ENCODE data around the gene SETDB1.

The SETDB1 gene

GRCh38 chr1:150926097-150926741 lies at the start of gene SETDB1 (continued):
- TF ChIP-seq ZNF37A (tag by site-specific recombination; IDR thresholded peaks at IDR 0.05), result no peak
- TF ChIP-seq ZSCAN30 (tag by site-specific recombination; IDR thresholded peaks at IDR 0.05), result no peak; the same call in 1 of the 2 replicates
- no peak for TF ChIP-seq ZNF175 (tag by site-specific recombination; IDR thresholded peaks at IDR 0.05)
- TF ChIP-seq, protein P1, sequence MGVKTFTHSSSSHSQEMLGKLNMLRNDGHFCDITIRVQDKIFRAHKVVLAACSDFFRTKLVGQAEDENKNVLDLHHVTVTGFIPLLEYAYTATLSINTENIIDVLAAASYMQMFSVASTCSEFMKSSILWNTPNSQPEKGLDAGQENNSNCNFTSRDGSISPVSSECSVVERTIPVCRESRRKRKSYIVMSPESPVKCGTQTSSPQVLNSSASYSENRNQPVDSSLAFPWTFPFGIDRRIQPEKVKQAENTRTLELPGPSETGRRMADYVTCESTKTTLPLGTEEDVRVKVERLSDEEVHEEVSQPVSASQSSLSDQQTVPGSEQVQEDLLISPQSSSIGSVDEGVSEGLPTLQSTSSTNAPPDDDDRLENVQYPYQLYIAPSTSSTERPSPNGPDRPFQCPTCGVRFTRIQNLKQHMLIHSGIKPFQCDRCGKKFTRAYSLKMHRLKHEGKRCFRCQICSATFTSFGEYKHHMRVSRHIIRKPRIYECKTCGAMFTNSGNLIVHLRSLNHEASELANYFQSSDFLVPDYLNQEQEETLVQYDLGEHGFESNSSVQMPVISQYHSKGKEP (tag by site-specific recombination; IDR thresholded peaks at IDR 0.05), result no peak
- no peak for TF ChIP-seq ZNF621 (tag by site-specific recombination; IDR thresholded peaks at IDR 0.05)
- TF ChIP-seq ZNF585B (tag by site-specific recombination; IDR thresholded peaks at IDR 0.05), result no peak
- TF ChIP-seq SETDB1 (IDR thresholded peaks at IDR 0.05; ENCODE audit: insufficient read length, low read length), result no peak
- no peak for TF ChIP-seq ZNF211 (tag by site-specific recombination; IDR thresholded peaks at IDR 0.05; ENCODE audit: low read depth)
- peak; percentile 60; the same call in 1 of the 2 replicates for TF ChIP-seq ZFP69B (tag by site-specific recombination; IDR thresholded peaks at IDR 0.05)
- TF ChIP-seq ZNF10 (tag by site-specific recombination; IDR thresholded peaks at IDR 0.05), result no peak
- no peak for TF ChIP-seq TCF7L2 (IDR thresholded peaks at IDR 0.05; ENCODE audit: borderline replicate concordance, low read depth, low read length)
- no peak for TF ChIP-seq ZNF658 (tag by site-specific recombination; IDR thresholded peaks at IDR 0.05)
- peak; percentile 100 for TF ChIP-seq ZNF518A (tag by site-specific recombination; conservative IDR thresholded peaks at IDR 0.05; ENCODE audit: low read depth)
- TF ChIP-seq ZNF555 (tag by site-specific recombination; conservative IDR thresholded peaks at IDR 0.05), result no peak
- no peak for TF ChIP-seq ZNF544 (tag by site-specific recombination; IDR thresholded peaks at IDR 0.05)
- no peak for TF ChIP-seq ZNF121 (tag by site-specific recombination; IDR thresholded peaks at IDR 0.05)
- TF ChIP-seq MYNN (tag by site-specific recombination; IDR thresholded peaks at IDR 0.05; ENCODE audit: borderline replicate concordance), result no peak
- TF ChIP-seq ZNF24 (tag by site-specific recombination; IDR thresholded peaks at IDR 0.05), result peak; percentile 84; the same call in 1 of the 2 replicates
- TF ChIP-seq ZNF660 (tag by site-specific recombination; IDR thresholded peaks at IDR 0.05), result peak; percentile 27; the same call in 1 of the 2 replicates
- TF ChIP-seq ZNF561 (tag by site-specific recombination; IDR thresholded peaks at IDR 0.05; ENCODE audit: borderline replicate concordance), result peak; percentile 20; the same call in 1 of the 2 replicates
- TF ChIP-seq ZNF558 (tag by site-specific recombination; IDR thresholded peaks at IDR 0.05), result peak; percentile 45; the same call in 1 of the 2 replicates
- TF ChIP-seq ZNF704 (tag by site-specific recombination; IDR thresholded peaks at IDR 0.05), result no peak
- TF ChIP-seq ZNF473 (tag by site-specific recombination; IDR thresholded peaks at IDR 0.05), result no peak
- TF ChIP-seq FEZF1 (tag by site-specific recombination; IDR thresholded peaks at IDR 0.05), result no peak
- TF ChIP-seq PRDM2 (tag by site-specific recombination; IDR thresholded peaks at IDR 0.05; ENCODE audit: borderline replicate concordance), result no peak
- peak; percentile 88 for TF ChIP-seq SP3 (tag by site-specific recombination; IDR thresholded peaks at IDR 0.05)
- TF ChIP-seq ZNF184 (tag by site-specific recombination; IDR thresholded peaks at IDR 0.05), result no peak
- TF ChIP-seq ZNF530 (tag by site-specific recombination; IDR thresholded peaks at IDR 0.05; ENCODE audit: low read depth), result no peak

Measured in HEK293 (cell line).